ENCODE data around the gene ACIN1. TPM values are rescaled to one million over a fixed set of nuclear protein-coding genes. Genes with fewer than 3 reads are reported as not detected.

The ACIN1 gene
- total and polyA plus RNA-seq, 7 donors = 45.2 to 83.2 (median 75.3) TPM

DNA sequence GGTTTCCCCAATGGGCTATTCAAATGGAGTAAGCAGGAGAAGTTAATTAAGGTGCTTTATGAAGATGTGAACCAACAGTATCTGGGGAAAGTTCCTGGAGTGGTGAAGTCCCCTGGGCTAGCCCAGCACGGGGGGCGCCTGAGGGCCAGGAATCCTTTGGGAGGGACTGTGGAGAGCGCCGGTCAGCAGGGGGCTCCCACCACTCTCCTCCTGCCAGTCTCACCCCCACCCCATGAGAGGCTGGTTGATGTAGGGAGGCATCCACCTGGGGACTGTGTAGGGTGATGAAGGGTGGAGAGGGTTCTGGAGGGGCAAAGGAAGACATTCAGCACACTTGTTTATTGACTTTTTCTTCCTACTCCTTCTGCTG, 19.7 kb upstream of the ACIN1 start:
- Histone ChIP-seq H3K27ac (no peak overlapping the region), H3K36me3 (ENCODE audit: insufficient read depth in 1 of 2, low read depth in 1 of 2) (no peaks in the 10 kb centered on the region), H3K4me3 (no peak overlapping the region), H3K4me1 (peaks cover 8% of the 10 kb centered on the region), H3K27me3 (ENCODE audit: insufficient read depth in 3 of 3, low read length in 2 of 3) (peaks cover 0 to 7% (median 3%) of the 10 kb centered on the region in 3 donors), H3K9me3 (no peaks in the 10 kb centered on the region)
- DNase-seq (no peak), ATAC-seq (peak; percentile 3 to 24 (median 18))
- WGBS, 3 donors = 52 to 63% (median 55%) methylated on average over 4 of the region's 4 CpGs
- TF ChIP-seq, protein P1, sequence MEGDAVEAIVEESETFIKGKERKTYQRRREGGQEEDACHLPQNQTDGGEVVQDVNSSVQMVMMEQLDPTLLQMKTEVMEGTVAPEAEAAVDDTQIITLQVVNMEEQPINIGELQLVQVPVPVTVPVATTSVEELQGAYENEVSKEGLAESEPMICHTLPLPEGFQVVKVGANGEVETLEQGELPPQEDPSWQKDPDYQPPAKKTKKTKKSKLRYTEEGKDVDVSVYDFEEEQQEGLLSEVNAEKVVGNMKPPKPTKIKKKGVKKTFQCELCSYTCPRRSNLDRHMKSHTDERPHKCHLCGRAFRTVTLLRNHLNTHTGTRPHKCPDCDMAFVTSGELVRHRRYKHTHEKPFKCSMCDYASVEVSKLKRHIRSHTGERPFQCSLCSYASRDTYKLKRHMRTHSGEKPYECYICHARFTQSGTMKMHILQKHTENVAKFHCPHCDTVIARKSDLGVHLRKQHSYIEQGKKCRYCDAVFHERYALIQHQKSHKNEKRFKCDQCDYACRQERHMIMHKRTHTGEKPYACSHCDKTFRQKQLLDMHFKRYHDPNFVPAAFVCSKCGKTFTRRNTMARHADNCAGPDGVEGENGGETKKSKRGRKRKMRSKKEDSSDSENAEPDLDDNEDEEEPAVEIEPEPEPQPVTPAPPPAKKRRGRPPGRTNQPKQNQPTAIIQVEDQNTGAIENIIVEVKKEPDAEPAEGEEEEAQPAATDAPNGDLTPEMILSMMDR (IDR thresholded peaks at IDR 0.05) = no peak
- intact Hi-C loops (cut with DNase I) = loop anchor here in 1 of 2 donors (5.0 kb wide), 1 partner anchor 163 kb away; no protein-coding TSS in a partner anchor

DNA sequence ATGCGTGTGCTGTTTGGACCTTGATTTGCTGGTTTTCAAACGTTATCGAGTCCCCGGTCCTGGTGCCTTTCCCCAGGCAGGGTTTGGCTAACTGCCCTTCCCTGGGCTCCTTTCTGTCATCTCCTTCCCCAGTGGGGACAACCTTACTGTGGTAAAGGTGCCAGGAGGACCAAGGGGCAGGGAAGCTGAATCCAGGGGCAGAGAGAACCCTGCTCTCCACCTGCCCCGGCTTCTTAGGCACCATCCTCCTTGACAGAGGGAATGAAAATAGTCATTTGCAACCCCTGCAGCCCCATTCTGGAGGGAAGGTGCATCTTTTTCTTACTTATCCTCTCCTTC, 19.2 kb upstream of the ACIN1 start:
- Histone ChIP-seq H3K36me3 (ENCODE audit: insufficient read depth in 1 of 2, low read depth in 1 of 2) (no peaks in the 10 kb centered on the region), H3K27me3 (ENCODE audit: insufficient read depth in 3 of 3, low read length in 2 of 3) (peaks cover 0 to 7% (median 3%) of the 10 kb centered on the region in 3 donors), H3K9me3 (no peaks in the 10 kb centered on the region), H3K4me1 (peaks cover 8% of the 10 kb centered on the region), H3K4me3 (no peak overlapping the region), H3K27ac (no peak overlapping the region)
- TF ChIP-seq, protein P1 (IDR thresholded peaks at IDR 0.05) = no peak
- ATAC-seq = no peak
- WGBS, 3 donors = 68 to 74% (median 72%) methylated on average over 5 of the region's 5 CpGs
- DNase-seq = no peak
- intact Hi-C loops (cut with DNase I) = no loop called here

DNA sequence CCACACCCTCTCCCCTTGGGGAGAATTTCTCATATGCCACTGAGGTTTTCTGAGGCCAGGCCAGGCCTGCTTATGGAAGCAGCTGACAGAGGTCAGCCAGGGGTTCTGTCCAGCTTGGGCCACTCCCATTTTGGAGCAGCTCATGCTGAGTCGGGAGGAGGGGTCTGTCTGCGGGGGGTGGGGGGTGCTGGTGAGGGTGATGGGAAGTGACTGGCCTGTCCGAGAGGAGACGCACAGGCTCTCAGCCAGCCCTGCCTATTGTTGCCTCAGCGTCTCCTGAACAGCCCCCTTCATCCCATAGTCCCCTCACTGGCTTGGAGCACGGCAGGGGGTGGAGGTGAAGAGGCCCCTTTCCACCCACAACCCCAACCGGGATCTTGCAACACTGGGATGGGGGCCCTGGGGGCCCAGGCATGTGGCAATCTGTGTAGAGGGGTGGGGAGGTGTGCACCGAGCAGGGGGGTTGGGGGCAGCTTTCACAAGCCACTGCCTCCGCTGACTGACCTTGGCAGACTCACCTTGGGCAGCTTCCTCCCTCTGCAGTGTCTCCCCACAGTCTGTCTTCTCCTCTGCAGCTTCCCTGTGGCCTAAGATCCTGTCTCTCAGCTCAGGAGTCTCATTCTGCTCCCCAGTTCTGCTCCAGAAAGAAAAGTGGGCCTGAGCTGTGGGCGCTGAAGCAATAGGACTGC, 18.6 kb upstream of the ACIN1 start:
- TF ChIP-seq, protein P1 (IDR thresholded peaks at IDR 0.05) = no peak
- DNase-seq (no peak), ATAC-seq (no peak)
- 50 to 59% (median 52%) methylated on average over 8 to 10 of the region's 10 CpGs for WGBS, 3 donors
- Histone ChIP-seq H3K27me3 (ENCODE audit: insufficient read depth in 3 of 3, low read length in 2 of 3) (peaks cover 0 to 7% (median 3%) of the 10 kb centered on the region in 3 donors), H3K4me1 (peaks cover 8% of the 10 kb centered on the region), H3K9me3 (no peaks in the 10 kb centered on the region), H3K27ac (no peak overlapping the region), H3K36me3 (ENCODE audit: insufficient read depth in 1 of 2, low read depth in 1 of 2) (no peaks in the 10 kb centered on the region), H3K4me3 (no peak overlapping the region)
- intact Hi-C loops (cut with DNase I) = no loop called here

DNA sequence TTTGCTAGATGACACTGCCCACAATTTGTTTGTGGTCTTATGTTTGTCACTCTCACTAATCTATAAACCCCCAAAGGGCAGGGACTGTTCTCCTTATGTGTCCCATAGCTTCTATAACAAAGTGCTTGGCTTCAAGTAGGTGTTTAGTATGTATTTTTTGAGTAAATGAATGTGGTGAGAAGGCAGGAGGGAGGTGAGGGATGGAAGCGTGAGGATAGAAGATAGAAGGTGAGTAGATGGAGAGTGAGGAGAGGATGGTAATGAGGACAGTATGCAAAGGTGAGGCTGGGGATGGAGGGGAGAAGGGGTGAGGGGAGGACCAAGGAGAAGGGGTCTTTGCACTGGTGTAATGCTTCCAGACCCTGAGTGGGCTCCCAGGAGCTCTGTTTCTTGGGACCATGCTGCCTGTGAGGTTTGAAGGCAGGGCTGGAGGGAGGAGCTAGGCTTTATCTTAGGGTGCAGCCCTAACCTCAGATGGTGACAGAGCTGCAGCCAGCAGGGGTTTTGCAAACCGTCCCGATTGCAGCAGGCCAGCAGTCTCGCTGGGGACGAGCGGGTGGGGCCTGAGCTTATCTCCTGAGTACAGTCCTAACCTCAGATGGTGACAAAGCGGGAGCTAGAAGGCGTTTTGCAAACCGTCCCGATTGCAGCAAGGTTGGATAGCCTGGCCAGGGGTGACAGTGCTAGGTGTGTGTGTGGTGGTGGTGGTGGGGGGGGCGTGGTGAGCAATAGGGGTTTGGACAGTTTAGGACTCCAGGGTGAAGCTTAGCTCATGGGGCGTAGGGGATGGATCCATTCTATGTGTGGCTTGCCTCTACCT, 17.6 kb upstream of the ACIN1 start:
- no peaks in the 10 kb centered on the region for H3K9me3 ChIP-seq
- 70 to 71% (median 70%) methylated on average over 12 of the region's 12 CpGs for WGBS, 3 donors
- H3K4me1 ChIP-seq = peaks cover 8% of the 10 kb centered on the region
- intact Hi-C loops (cut with DNase I) = no loop called here
- H3K36me3 ChIP-seq (ENCODE audit: insufficient read depth in 1 of 2, low read depth in 1 of 2) = no peaks in the 10 kb centered on the region
- TF ChIP-seq, protein P1 (IDR thresholded peaks at IDR 0.05) = no peak
- H3K27ac ChIP-seq = no peak overlapping the region
- H3K27me3 ChIP-seq (ENCODE audit: insufficient read depth in 3 of 3, low read length in 2 of 3) = peaks cover 0 to 7% (median 3%) of the 10 kb centered on the region in 3 donors
- DNase-seq (no peak), ATAC-seq (no peak)
- no peak overlapping the region for H3K4me3 ChIP-seq
